Activated CD8-positive, alpha-beta memory T cell treated with anti-CD3 and anti-CD28 coated beads for 24 hours (primary cell): ENCODE data around the gene SPRED2.

Source experiments
- DNase-seq: peaks from one replicate; pipeline ENCODE4 v3.0.0-alpha.2; 2020

The SPRED2 gene

DNA sequence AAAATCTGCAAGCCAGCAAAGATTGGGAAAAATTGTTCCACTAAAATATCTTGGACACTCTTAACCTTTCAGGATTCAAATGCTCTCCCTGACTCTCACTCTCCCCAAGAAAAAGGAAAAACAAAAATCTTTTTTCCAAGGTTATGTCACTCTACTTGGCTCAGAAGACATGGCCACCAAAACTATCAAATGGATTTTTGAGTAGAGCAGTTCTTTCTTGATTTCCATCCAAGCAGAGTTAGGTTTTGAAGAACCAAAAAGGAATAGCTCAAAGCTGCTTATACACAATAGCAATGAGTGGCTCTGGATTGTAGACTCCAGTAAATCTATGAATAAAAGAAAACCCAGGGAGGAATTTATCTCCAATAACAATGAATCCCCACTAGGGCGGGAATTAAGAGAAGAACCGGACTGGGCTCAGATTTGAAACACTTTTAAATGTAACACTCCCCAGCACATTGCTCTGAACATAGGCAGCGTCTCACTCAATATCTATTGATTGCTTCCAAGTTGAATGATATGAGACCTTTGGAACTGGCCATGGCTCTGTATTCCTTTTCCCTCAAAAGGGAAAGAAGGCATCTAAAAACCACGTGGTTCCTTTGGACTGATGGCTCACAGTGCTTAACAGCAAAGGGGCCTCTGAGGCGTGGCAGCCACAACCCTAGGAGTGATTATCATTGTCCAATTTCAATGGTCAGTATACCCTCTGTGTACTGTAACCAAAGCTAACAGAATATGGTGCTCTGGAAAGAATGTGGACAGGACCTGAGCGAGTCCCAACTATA, 68.3 kb downstream of the SPRED2 start:
- DNase-seq = no peak

DNA sequence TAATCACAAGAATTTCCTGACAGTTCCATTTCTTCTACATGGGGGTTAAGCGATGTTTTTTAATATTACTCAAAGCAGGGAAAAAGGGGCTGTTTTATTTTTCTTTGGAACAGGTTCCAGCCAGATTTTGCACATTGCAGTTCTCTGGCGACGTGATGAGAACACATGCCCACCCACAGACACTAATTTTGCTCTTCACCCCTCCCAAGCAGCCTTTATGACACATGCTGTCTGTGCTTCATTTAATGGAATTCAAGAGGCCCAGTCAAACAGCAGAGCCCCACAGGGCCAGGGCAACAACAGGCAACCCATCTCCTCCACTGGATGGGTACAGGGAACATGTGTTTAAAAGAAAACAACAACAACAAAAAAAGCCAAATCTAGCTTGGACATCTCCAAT, 70.8 kb downstream of the SPRED2 start:
- DNase-seq = no peak

DNA sequence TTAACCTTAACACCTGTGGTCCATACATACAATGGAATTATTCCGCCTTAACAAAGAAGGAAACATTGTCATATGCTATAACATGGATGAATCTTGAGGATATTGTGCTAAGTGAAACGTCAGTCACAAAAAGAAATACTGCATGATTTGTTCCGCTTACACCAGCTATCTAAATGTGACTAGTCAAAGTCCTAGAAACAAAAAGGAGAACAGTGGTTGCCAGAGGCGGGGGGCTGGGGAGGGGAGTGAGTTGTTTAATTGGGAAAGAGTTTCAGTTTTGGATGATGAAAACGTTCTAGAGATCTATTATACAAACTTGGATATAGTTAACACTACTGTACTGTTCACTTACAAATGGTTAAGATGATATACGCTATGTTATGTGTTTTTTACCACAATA, 72.0 kb downstream of the SPRED2 start:
- DNase-seq = no peak

DNA sequence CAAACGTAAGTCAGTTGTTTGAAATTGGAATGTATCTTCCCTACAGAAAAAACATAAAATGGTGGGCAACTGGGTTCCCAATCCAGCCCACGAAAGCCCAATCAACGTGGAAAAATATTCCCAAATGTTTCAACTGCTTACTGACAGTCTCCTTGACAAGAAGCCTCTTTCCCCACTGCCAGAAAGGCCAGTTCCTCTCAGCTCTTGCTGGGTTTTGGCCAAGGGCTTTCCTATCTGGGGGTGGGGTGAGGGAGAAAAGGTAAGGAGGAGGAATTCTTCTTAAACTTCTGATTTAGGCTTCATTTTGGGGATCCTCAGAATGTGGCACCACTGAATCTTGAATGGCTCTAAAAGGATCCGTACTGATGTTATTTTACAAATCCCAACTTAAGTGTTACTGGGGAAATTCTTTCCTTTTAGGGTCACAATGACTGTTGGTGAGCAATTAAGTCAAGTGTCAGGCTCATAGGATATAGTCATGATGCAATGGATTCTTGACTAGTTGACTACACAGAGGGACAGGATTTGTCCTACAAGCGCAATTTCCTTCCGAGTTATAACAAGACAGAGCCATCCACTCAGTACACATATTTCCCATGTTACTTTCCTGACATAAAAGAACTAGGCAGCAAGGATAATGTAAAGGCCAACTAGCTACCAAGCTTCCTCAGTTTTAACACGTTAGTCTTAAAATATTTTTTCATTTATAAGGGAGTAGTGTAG, 73.6 kb downstream of the SPRED2 start:
- DNase-seq = no peak

DNA sequence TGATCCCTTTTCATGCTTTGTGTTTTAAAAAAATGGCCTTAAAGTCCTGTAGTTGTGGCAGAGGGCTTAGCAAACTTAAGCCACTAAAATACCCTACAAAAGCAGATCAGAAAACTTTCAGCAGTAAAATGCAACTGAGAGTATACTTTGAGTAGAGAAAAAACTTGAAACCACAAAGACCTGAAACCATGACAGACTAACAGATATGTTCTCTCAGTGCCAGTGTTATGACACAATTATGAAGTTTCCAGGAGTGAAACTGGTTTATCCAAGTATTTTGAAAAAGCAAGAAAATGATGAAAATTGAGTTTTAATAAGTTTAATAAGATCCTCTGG, 74.5 kb downstream of the SPRED2 start:
- no peak for DNase-seq

DNA sequence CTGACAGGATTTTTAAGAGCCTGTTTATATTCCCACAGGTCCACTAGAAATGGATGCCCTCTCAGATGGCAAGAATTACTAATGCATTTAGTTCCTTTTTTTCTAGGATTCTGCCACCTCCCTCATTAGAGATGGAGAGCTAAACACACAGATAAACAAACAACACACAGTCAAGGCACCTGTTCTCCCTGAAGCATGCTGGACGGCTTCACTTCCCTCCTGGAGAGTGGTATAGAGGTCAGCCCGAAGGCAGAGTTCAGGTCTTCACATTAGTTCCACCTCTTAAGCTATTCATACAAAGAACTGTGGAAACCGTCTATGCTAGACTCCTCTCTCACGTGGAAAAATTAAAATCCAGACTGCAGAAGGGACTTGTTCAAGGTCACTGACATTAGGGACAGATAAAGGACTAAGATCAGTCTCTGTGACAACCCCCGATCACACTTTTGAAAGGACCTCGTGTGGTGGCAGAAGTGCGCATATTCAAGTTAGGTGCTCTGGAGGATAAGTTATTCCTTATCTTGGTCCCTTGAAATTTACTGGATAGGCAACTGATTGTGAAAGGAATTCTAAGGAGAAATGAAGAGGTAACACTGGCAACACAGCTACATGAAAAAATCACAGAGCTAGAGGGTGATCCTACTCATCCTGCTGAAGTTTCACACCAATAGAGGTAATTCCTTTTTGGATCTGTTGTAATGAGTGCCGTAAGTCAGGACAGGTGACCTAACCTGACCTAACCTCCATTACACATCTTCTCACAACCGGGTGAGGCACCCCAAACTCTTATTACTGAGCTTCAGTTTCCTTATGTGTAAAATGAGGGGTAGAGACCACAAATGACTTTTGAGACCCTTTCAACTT, 75.1 kb downstream of the SPRED2 start:
- DNase-seq = no peak

DNA sequence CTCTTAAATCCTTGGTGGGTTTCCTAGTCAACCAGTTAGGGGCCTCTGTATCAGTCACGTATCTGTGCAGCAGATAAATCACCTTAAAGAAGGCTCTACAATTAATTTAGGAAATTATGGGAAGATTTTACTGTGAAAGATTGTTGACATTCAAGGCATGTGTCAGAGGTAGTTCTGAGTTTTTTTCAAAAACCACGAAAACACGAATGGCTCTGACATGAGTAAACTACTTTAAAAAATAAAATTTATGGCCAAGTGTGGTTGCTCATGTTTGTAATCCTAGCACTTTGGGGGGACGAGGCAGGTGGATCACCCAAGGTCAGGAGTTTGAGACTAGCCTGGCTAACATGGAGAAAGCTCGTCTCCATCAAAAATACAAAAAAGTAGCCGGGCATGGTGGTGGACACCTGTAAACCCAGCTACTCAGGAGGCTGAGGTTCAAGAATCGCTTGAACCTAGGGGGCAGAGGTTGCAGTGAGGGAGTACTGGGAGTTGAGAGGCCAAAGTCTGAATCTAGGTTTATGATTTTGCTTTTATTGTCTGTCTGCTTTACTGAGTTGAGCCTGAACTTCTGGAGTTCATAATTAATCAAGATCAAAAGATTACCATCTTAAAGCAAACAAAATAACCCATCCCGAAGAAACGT, 77.1 kb downstream of the SPRED2 start:
- DNase-seq = no peak

DNA sequence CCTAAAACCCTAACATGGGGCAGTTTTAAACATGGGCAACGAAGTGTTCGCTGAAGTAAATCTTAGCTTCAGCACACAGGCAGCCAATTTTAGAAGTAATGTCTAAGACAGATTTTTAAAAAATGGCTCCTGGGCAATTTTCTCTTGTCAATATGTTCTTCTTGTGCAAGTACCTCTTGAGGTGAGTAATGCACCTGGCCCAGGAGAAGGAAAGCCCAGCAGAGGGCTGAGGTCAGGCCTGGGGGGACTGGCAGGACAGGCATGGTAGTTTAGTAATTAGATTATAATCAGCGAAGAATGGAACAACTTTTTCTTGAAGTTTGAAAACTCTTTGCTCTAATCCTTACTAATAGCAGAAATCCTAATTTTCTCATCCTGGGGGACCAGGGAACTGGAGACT, 77.6 kb downstream of the SPRED2 start:
- DNase-seq = no peak

DNA sequence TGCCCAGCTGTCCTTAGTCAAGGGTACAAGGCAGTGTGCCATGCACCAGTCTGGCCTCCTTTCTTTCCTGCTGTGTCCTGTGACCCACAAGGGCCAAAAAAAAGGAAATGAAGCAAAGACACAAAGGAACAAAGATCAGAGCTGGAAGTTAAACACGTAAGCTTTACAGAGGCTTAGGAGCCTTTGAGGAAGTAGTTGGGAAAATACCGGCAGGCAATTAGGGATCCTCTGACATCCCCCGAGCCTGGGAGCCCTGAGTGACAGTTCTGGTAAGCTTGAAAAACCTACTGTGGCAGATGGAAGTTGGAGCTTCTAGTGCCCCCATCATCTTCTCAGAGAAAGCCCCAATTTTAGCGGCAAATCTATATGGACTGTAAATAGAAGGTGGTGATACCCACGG, 78.5 kb downstream of the SPRED2 start:
- no peak for DNase-seq

DNA sequence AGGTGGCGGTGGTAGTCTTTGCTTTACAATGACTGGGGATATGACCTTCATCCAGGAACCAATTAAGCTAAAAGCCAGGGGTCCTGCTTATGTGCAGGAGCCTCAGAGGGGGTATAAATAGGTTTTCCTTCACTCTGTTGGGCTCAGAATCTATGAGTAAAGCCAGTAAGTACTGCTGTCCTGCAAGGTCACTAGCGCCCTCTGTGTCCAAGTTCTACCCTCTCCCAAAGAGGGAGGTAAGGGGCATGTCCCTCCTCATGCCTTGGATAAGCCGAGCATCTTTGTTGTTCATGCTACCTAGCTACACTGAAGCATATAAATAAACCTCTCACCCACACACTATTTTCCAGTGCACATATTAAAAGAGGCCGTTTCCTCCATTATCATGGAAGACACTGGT, 79.4 kb downstream of the SPRED2 start:
- DNase-seq = no peak

DNA sequence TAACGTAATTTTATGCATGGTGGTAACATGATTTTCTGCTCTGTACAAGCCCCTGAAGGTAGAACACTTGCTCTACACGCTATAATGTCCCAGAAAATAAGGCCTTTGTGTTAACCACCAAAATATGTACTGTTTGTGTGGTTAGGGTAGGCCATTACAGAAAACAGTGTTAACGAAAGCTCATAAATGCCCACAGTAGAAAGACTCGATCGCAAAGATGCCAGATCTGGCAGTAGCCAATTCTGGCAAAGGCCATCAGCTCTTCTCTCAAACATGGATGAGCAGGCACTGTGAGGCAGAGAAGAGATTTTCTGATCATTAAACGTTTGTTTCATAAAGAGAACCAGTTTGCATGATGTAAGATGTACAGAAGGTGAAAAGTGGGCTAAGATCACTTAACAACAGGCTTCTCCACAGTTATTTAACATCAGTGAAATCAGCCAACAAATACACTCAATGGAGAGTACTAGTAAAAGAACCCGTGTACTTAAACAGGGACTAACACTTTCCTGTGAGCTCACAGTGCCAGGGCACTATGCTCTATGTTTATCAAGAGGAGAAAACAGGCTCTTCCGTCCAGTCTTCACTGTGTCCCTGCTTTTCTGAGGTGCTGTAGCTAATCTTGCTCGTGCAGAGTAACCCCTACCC, 80.3 kb downstream of the SPRED2 start:
- no peak for DNase-seq

DNA sequence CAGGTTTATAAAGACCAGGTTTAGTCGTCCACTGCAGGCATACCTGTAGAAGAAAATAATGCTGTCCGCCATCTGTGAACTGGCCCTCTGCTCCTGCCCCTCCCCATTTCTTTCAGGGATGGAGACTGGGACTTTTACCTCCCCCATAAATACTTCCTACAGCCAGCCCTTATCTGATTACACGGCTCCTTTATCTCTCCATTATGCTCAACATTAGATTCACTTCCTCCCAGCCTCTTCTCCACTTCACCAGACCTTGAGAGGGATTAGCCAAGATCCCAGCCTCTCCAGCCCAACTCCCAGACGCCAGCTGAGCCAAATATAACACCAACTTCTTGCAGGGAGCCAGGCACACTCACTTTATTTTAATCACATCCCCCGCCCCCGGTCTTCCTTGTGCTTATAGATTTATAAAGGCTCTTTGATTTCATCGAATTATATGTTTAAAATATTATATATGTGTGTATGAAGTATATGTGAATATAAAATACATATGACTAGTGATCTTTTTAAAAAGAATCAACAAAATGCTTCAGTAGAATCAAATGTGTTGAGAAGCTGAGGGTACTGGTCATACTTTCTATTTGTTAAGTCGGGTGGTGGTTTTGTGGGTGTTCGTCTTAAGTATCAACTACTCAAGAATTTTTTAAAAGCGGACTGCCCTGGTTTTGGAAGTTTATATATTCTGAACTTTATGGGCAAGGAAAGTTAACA, 81.0 kb downstream of the SPRED2 start:
- no peak for DNase-seq

DNA sequence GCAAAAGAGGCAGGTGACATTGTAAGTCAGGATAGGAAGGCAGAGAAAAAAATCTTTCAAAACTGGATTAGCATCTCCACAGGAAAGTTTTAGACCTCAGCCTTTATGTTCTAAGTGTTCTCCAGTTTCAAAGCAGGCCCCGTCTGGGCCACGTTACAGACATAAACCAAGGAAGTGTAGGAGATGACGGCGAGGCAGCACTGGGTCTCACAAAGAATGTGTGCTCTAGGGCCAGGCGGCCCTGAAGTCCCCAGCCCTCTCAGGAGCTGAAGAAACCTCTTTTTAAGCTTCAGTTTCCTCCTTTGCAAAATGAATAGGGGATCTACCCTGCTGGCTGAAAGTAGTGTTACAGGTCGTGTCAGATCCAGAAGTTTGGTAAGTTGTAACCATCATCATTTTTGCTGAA, 81.7 kb downstream of the SPRED2 start:
- DNase-seq = no peak

DNA sequence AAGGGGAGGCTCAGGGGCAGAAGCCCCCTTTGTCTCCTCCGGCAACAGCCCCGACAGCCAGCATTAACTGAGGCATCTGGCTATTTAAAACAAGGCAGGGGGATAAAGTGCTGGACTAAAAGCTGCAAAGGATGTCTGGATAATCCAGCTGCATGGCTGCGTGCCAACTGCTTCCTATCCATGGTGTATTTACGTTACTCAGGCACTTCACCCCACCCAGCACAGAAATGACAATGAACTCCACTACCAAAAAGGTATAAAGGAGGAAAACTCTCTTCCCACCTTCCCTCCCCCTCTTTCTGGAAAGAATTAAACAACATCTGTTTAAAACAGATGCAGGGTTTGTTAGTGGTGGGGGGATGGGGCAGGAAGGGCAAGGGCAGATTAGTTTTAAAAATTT, 82.5 kb downstream of the SPRED2 start:
- DNase-seq = no peak

DNA sequence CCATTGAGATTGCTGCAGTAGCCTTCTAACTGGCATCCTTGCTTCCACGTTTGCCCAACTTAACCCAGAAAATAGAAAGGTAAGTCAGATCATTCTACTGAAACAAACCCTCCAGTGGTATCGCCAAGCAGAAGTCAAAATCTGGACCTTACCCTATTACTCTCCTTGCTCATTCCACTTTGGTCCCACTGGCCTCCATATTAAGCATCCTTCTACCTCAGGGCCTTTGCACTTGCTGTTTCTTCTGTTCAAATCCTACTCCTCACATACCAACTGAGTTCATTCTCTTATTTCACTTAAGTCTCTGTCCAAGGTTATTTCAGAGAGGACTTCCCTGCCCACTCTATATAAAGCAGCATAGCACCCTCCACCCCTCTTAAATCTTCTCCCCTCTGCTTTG, 84.5 kb downstream of the SPRED2 start:
- no peak for DNase-seq

DNA sequence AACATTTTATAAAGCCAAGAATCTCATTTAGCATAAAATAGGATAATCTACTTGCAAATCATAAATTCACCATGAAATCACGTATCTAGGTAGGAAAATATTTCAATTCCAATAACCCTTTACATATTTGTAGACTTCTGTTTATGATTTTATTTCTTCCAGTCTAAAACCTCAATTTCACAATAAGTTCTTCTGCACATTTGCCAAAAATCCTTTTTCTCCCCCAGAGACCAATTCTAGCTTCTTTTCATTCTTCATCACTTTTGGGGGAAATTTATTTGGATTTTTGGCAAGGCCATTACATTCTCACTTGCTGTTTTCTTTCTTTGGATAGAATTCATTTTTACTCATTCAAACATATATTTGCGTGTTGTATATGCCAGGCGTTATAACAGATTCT, 86.8 kb downstream of the SPRED2 start:
- DNase-seq = no peak

DNA sequence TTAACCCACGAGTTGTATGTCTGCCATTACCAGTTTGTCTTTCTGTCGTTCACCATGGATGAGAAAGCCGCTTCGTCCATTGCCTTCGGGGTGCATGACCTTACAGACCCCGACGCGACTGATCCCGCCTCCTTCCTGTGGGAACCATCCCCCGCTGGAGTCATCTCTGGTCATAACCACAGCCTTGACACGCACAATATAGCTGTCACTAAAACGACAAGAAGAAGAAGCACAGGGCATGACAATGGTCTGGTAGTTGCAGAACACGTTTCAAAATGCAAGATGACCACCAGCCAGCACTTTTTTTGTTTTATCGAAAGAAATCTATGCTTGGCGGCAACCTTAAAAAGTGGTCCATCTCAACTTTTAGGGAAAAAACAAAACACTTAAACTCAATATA, 87.7 kb downstream of the SPRED2 start:
- no peak for DNase-seq

DNA sequence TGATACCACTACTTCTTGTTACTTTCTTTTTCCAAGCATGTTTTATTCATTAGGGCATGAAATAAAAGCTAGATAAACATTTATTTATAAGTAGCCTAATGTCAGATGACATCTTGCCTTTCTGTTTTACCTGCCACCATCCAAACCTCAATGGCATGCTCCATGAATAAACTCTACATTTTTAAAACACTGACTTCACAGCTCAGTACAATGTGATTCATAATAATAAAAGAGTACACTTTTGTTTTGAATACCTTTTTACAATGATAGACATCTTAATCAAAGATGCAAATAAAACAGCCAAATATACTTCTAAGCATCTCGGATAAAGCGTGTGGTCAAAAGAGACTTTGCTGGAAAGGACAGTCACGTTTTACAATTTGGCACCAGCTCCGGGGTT, 88.2 kb downstream of the SPRED2 start:
- no peak for DNase-seq

DNA sequence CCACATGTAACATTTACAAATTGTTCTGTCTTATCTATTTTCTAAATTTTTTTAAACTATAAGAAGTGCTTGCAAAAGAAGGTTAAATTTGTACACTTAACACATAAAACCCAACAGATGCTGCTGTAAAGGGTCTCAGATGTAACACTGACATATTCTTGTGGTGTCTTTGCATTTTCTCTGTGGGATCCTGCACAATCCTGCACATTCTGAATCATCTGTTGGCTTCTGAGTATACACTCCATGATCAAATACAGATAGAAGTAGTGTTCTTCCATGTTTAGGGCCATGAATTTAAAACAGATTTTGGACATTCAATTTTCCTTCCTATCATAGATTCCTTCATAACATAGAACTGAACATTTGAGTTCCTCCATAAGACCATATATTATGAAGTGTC, 89.0 kb downstream of the SPRED2 start:
- no peak for DNase-seq

DNA sequence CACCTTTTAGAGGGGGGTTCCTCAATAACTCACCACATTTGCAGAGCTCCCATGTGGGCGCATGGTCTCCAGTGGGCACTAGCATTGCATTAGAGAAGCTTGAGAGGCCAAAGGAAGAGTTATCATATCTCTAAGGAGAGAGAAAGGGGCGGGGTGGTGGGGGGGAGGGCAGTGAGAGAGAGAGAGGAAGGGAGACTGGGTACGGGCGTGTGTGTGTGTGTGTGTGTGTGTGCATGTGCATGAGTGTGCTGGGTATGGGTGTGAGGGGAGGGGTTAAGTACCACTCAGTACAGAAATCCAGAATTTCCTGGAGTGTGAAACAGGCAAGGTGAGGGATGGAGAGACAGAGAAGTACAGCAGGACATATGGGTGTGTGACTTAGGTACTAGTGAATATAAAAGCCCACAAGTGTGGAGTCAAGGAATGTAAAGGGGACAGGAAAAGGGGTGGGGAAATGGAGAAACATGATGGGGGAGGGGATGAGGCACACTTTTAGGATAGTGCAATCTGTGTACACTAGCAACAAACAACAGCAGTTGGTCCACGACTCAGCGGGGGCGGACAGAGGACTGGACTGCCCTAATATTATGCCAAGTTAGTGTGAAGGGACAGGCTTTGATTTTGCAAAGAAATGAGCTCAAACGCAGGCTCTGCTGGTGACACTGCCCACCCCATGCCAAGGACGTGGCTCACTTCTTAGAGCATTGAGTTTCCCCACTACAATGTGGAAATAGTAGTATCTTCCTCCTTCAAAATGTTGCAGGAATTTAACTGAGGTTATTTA, 91.3 kb downstream of the SPRED2 start:
- DNase-seq = no peak

DNA sequence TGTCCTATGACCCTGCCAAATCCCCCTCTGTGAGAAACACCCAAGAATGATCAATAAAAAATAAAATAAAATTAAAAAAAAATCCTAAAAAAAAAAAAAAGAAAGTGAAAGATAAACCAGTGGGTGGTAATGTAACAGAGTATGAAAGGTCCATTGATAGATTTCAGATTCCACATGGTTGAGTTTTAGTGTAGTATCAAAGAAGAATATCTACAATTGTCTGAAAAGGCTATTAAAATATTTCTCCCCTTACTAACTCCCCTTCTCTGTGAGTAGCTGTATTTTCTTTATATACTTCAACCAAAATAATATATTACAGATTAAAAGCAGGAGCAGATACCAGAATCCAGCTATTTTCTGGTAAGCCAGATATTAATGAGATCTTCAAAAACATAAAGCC, 92.8 kb downstream of the SPRED2 start:
- no peak for DNase-seq
